GM19395 (cell line): ENCODE measurements around the gene CCRL2.
"Not testable (repeated sequence)": the region's sequence is repeated elsewhere in the genome, so short reads cannot be mapped to it uniquely, and the experiment has no call there.

ENCODE experiments used
- ATAC-seq: cut with Tn5 transposase; IDR thresholded peaks from one replicate; pipeline ENCODE4 v1.9.1; 2021; ENCODE audit warnings: mild to moderate bottlenecking, moderate library complexity; ENCODE audit not compliant: unreplicated experiment

Gene CCRL2

GRCh38 chr3:46427916-46428833 is 21.1 kb downstream of the CCRL2 start:
- ATAC-seq: no peak

GRCh38 chr3:46429250-46429649 is 22.2 kb downstream of the CCRL2 start:
- no peak for ATAC-seq

- no peak for ATAC-seq
These were observed 22.6 kb downstream of the CCRL2 start for GRCh38 chr3:46429671-46430070.

- not testable (repeated sequence) for ATAC-seq
These were observed 23.8 kb downstream of the CCRL2 start for GRCh38 chr3:46430879-46431278.

GRCh38 chr3:46431905-46432304 is 24.8 kb downstream of the CCRL2 start:
- ATAC-seq: not testable (repeated sequence)

- not testable (repeated sequence) for ATAC-seq
These were observed 26.1 kb downstream of the CCRL2 start for GRCh38 chr3:46433118-46433517.

- ATAC-seq: no peak
These were observed 26.8 kb downstream of the CCRL2 start for GRCh38 chr3:46433841-46434240.

- no peak for ATAC-seq
These were observed 28.1 kb downstream of the CCRL2 start for GRCh38 chr3:46435081-46435726.

GRCh38 chr3:46438831-46439230 is 31.8 kb downstream of the CCRL2 start:
- ATAC-seq: no peak

- peak; percentile 77 for ATAC-seq
These were observed 33.7 kb downstream of the CCRL2 start for GRCh38 chr3:46440531-46441294.

- no peak for ATAC-seq
These were observed 35.8 kb downstream of the CCRL2 start for GRCh38 chr3:46442576-46443530.

GRCh38 chr3:46447228-46447985 is 40.3 kb downstream of the CCRL2 start:
- ATAC-seq: no peak

GRCh38 chr3:46448721-46449120 is 41.7 kb downstream of the CCRL2 start:
- no peak for ATAC-seq

- no peak for ATAC-seq
These were observed 42.9 kb downstream of the CCRL2 start for GRCh38 chr3:46449755-46450552.

GRCh38 chr3:46453526-46454208 is 46.6 kb downstream of the CCRL2 start:
- no peak for ATAC-seq

GRCh38 chr3:46454209-46454595 is 47.1 kb downstream of the CCRL2 start:
- no peak for ATAC-seq

- no peak for ATAC-seq
These were observed 47.5 kb downstream of the CCRL2 start for GRCh38 chr3:46454606-46455005.
